Endothelial cell of umbilical vein (primary cell): ENCODE results near the gene BBX. TPM values are rescaled to one million over a fixed set of nuclear protein-coding genes. Genes with fewer than 3 reads are reported as not detected.

Source experiments
- BruUV-seq: library from RNA; stranded (reverse); fragments of 400-500 nt; replicated peaks from 2 replicates; lab custom pipeline; 2021; lab: Mats Ljungman, UMichigan
- CTCF ChIA-PET: fragments of 300-600, 350-600 bp; sonication (Branson Sonifier 250); formaldehyde crosslinking; loops from one replicate; lab custom pipeline; 2021; ENCODE audit warnings: antibody characterized with exemption, inconsistent platforms; lab: Charles Lee
- POLR2A ChIA-PET: fragments of 300-600, 350-600 bp; sonication (Branson Sonifier 250); formaldehyde crosslinking; loops from one replicate; lab custom pipeline; 2021; ENCODE audit warnings: antibody characterized with exemption, inconsistent platforms; lab: Charles Lee
- DNase-seq: peaks from one replicate; pipeline ENCODE4 v3.0.0-alpha.2; 2011; ENCODE audit warnings: low read depth, low spot score
- FAIRE-seq: peaks from 2 replicates; lab custom pipeline; 2011; peaks lifted over from hg19 to GRCh38; lab: Jason Lieb, UNC
- H2AFZ ChIP-seq: 2 replicates; pipeline ENCODE4 v1.6.0; 2012; ENCODE audit warnings: low read depth, low read length, control low read depth, inconsistent platforms
- H3K27ac ChIP-seq: 2 replicates; pipeline ENCODE4 v1.5.1; 2011; ENCODE audit warnings: low read depth, mild to moderate bottlenecking, control low read depth, low read length, moderate library complexity; ENCODE audit not compliant: insufficient read depth
- H3K27me3 ChIP-seq, 2 experiments: 2 replicates each; pipeline versions ENCODE4 v1.6.0 to v1.6.1; 2011; ENCODE audit warnings: low read length in 2 of 2, mixed read lengths in 1 of 2; ENCODE audit not compliant: control insufficient read depth in 2 of 2, insufficient read depth in 2 of 2
- H3K36me3 ChIP-seq, 2 experiments: 2 replicates in 1 of 2; 3 replicates in 1 of 2; pipeline ENCODE4 v1.5.1; 2011; ENCODE audit warnings: low read length in 2 of 2, mild to moderate bottlenecking in 1 of 2, moderate library complexity in 1 of 2; ENCODE audit not compliant: control insufficient read depth in 2 of 2, insufficient read depth in 2 of 2; ENCODE audit errors: extremely low read depth in 1 of 2
- H3K4me1 ChIP-seq: 3 replicates; pipeline ENCODE4 v1.5.1; 2011; ENCODE audit warnings: mild to moderate bottlenecking, low read length; ENCODE audit not compliant: control insufficient read depth, insufficient read depth; ENCODE audit errors: extremely low read depth
- H3K4me2 ChIP-seq: 2 replicates; pipeline ENCODE4 v1.6.1; 2011; ENCODE audit warnings: low read length, control low read depth, mixed read lengths; ENCODE audit not compliant: insufficient read depth
- H3K4me3 ChIP-seq, 3 experiments: fragments of 200-600 bp in 1 of 3; sonication (generic), shearing (Covaris generic) in 1 of 3; replicated peaks in 1 of 3; 2 replicates each; pipeline ENCODE4 v1.5.1; 2011 to 2016; ENCODE audit warnings: control low read depth in 3 of 3, low read length in 3 of 3, mild to moderate bottlenecking in 2 of 3, inconsistent platforms in 1 of 3, low read depth in 1 of 3, moderate library complexity in 1 of 3; ENCODE audit not compliant: insufficient read depth in 1 of 3
- H3K79me2 ChIP-seq: 2 replicates; pipeline ENCODE4 v1.6.0; 2012; ENCODE audit warnings: low read length, inconsistent platforms; ENCODE audit not compliant: control insufficient read depth, insufficient read depth
- H3K9ac ChIP-seq: replicated peaks from 2 replicates; pipeline ENCODE3; 2011; ENCODE audit warnings: low read length, control low read depth; ENCODE audit not compliant: insufficient read depth; ENCODE audit errors: extremely low read depth
- H3K9me1 ChIP-seq: replicated peaks from 3 replicates; pipeline ENCODE4 v1.6.0; 2011; ENCODE audit warnings: mild to moderate bottlenecking, low read length; ENCODE audit not compliant: control insufficient read depth, insufficient read depth; ENCODE audit errors: extremely low read depth
- H3K9me3 ChIP-seq: replicated peaks from 2 replicates; pipeline ENCODE4 v1.5.1; 2012; ENCODE audit warnings: low read length, inconsistent platforms; ENCODE audit not compliant: control insufficient read depth, insufficient read depth
- H4K20me1 ChIP-seq: replicated peaks from 2 replicates; pipeline ENCODE3; 2011; ENCODE audit warnings: mild to moderate bottlenecking, low read length; ENCODE audit not compliant: control insufficient read depth, insufficient read depth; ENCODE audit errors: extremely low read depth
- CTCF ChIP-seq, 2 donors: IDR thresholded peaks; 1 replicate in 1 of 2; 2 replicates in 1 of 2; pipeline ENCODE4 v1.5.1; 2011; ENCODE audit warnings: low read length in 2 of 2, mild to moderate bottlenecking in 2 of 2, moderate library complexity in 2 of 2, control low read depth in 1 of 2, inconsistent platforms in 1 of 2, low read depth in 1 of 2; ENCODE audit not compliant: insufficient read depth in 1 of 2; ENCODE audit errors: extremely low read depth in 1 of 2
- EZH2 ChIP-seq: IDR thresholded peaks from 2 replicates; pipeline ENCODE4 v1.6.1; 2012; ENCODE audit warnings: borderline replicate concordance, low read depth, mild to moderate bottlenecking, moderate library complexity, low read length, inconsistent platforms; ENCODE audit not compliant: severe bottlenecking
- FOS ChIP-seq: IDR thresholded peaks from 2 replicates; pipeline ENCODE4 v1.6.1; 2011; ENCODE audit warnings: mild to moderate bottlenecking, low read length, moderate library complexity, borderline replicate concordance; ENCODE audit not compliant: insufficient read depth
- GATA2 ChIP-seq: IDR thresholded peaks from 2 replicates; pipeline ENCODE4 v1.7.0; 2011; ENCODE audit warnings: low read depth, mild to moderate bottlenecking, moderate library complexity, mixed read lengths, low read length; ENCODE audit not compliant: insufficient read length, insufficient read depth
- JUN ChIP-seq: IDR thresholded peaks from 2 replicates; pipeline ENCODE4 v1.6.1; 2011; ENCODE audit warnings: borderline replicate concordance, low read depth; ENCODE audit not compliant: insufficient read length, insufficient read depth
- MAX ChIP-seq: IDR thresholded peaks from 2 replicates; pipeline ENCODE4 v1.6.1; 2011; ENCODE audit not compliant: insufficient read depth, insufficient read length
- MYC ChIP-seq: IDR thresholded peaks from one replicate; pipeline ENCODE4 v1.6.1; 2011; ENCODE audit warnings: mild to moderate bottlenecking, low read depth, low read length
- POLR2A ChIP-seq: IDR thresholded peaks from 2 replicates; pipeline ENCODE4 v1.6.1; 2012; ENCODE audit warnings: low read depth, mild to moderate bottlenecking, control low read depth, low read length
- POLR2AphosphoS5 ChIP-seq: IDR thresholded peaks from 2 replicates; pipeline ENCODE4 v1.6.1; 2012; ENCODE audit warnings: low read depth, mild to moderate bottlenecking, control low read depth, low read length, moderate library complexity; ENCODE audit not compliant: insufficient read depth
- dilution Hi-C: fragments of 300-500 bp; cut with MboI; formaldehyde crosslinking; loops from one replicate; pipeline ENCODE4 v1.15.0; 2019; ENCODE audit warnings: low sequenced_read_pairs; ENCODE audit not compliant: extremely low pct_ligation_motif_present
- intact Hi-C: fragments of 100-400 bp; cut with micrococcal nuclease; formaldehyde crosslinking; loops from one replicate; pipeline ENCODE4 v1.10.0; 2022
- polyA plus RNA-seq, 4 experiments: library from polyadenylated mRNA; depleted of rRNA in 3 of 4; stranded (reverse) in 3 of 4; unstranded in 1 of 4; fragments of >200 nt; gene quantifications; 2 replicates each; pipeline versions ENCODE4 v1.2.1 to v1.2.3, GENCODE V29; 2011 to 2012; ENCODE audit warnings: missing spikeins in 1 of 4
- total RNA-seq: library from RNA; stranded (reverse); gene quantifications from 2 replicates; pipeline ENCODE4 v1.2.3, GENCODE V29; 2021

BBX gene
- total and polyA plus RNA-seq, 2 donors (not counting 3 experiments of a cell fraction or from before 2014, with no cell fraction given), result 21.4 to 43.4 TPM

DNA sequence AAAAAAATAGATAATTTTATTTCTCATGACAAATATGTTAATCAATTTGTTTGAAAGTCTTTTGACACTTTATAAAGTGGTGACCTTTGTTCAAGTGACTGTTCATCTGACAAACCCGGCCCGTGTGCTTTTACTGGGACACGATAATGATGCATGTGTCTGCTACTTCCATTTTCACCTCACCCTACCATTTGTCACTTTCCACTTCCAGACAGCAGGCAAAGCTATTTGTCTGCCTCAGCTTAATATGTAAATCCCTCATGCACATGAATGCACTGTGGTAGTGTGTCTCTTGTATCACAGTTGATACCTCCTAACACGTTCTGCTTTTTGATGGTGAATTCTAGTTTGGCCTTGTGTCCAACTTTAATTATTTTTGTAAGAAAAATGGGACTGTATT, 204.3 kb downstream of the BBX start:
- Histone ChIP-seq H3K4me1 (no peaks in the 10 kb centered on the region), H3K4me3 (no peak overlapping the region), H3K9me1 (no peaks in the 10 kb centered on the region), H2AFZ (no peak overlapping the region), H3K27ac (no peak overlapping the region), H3K9ac (no peak overlapping the region), H3K36me3 (no peaks in the 10 kb centered on the region), H3K4me2 (no peak overlapping the region), H3K79me2 (no peaks in the 10 kb centered on the region), H3K9me3 (no peaks in the 10 kb centered on the region), H3K27me3 (no peaks in the 10 kb centered on the region), H4K20me1 (no peaks in the 10 kb centered on the region)
- FAIRE-seq (no peak), DNase-seq (no peak)
- no TSS peak for BruUV-seq
- ChIA-PET POLR2A (no interaction called here), CTCF (interaction anchor here (0.7 to 2.1 kb wide), 3 partner anchors 17 to 52 kb away, joined by 3 to 8 read pairs (median 3); no protein-coding TSS in a partner anchor)
- intact Hi-C loops, result no loop called here
- TF ChIP-seq POLR2AphosphoS5 (no peak), POLR2A (no peak), MYC (no peak), FOS (no peak), GATA2 (no peak), CTCF (IDR thresholded peaks at IDR 0.05; ENCODE audit: extremely low read depth in 1 of 2, insufficient read depth in 1 of 2, low read depth in 1 of 2, low read length in 2 of 2) (no peak), MAX (no peak), EZH2 (no peak), JUN (no peak)
- dilution Hi-C loops, result no loop called here
